Measurements from ENCODE around the gene HNMT.
"Not testable (repeated sequence)": the region's sequence is repeated elsewhere in the genome, so short reads cannot be mapped to it uniquely, and the experiment has no call there.

DNA sequence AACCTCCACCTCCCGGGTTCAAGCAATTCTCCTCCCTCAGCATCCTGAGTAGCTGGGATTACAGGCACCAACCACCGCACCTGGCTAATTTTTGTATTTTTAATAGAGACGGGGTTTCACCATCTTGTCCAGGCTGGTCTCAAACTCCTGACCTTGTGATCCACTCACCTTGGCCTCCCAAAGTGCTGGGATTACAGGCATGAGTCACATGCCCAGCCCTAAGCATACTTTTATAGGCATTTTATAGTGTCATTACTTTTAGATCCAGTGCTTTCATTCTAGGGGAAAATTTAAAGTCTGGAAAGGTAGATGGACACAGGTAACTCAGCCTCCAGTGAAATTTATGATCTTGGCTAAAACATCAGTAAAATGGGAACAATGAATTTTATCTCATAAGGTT is 7.0 kb downstream of the HNMT start:
- TF ChIP-seq, protein P1, sequence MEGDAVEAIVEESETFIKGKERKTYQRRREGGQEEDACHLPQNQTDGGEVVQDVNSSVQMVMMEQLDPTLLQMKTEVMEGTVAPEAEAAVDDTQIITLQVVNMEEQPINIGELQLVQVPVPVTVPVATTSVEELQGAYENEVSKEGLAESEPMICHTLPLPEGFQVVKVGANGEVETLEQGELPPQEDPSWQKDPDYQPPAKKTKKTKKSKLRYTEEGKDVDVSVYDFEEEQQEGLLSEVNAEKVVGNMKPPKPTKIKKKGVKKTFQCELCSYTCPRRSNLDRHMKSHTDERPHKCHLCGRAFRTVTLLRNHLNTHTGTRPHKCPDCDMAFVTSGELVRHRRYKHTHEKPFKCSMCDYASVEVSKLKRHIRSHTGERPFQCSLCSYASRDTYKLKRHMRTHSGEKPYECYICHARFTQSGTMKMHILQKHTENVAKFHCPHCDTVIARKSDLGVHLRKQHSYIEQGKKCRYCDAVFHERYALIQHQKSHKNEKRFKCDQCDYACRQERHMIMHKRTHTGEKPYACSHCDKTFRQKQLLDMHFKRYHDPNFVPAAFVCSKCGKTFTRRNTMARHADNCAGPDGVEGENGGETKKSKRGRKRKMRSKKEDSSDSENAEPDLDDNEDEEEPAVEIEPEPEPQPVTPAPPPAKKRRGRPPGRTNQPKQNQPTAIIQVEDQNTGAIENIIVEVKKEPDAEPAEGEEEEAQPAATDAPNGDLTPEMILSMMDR (conservative IDR thresholded peaks at IDR 0.05) = not testable (repeated sequence)
- TF ChIP-seq ZFX (IDR thresholded peaks at IDR 0.05) = not testable (repeated sequence)
